ENCODE data around the gene STKLD1.

STKLD1 gene

DNA sequence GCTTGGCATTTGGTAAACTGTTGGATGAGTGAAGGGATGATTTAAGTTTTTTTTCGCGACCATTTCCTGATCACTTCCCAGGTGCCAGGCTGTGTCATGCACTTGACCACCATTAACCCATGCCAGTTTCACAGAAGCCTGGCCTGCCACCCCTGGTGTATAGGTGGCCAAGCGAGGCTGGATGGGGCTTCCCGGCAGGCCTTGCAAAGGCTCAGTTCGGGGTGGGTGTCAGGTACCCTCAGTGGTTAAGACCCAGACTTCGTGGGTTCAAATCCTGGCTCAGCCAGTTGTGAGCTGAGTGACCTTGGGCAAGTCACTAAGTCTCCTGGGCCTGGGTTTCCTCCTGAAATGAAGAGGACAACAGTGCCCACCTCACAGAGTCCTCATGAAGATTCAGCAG is 30.6 kb upstream of the STKLD1 start:
- DNase-seq (ENCODE audit: low spot score) = no peak

DNA sequence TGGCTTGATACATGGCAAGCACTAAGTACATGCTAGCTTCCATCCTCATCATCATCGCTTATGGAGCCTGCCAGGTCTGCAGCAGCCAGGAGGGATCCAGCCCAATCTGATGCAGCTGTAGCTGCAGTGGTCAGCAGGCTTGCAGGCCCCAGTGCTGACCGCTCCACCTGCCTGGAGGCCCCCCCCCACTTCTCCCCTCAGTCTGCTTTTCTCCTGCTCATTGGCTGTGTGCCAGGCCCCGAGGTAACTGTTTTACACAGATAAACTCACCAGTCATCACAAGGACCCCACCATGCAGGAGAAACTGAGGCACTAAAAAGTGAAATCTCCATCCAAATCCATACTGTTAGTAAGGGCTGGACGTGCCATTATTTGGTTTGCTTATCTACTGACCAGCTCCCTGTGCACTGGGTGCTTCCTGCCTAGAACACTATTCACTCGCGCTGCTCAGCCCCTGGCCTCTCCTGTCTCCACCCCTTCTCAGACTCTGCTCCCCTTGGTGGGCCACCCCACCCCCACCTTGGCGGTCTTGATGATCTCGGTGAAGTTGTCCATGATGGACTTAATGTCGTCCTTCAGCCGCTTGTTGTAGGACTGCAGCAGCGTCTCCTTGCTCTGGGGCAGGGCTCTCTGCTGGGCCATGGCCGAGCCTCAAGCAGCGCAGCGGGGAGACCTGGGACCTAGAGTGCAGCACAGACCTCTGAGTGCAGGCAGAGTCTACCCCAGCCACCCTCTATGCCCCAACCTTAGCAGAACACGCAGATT is 30.0 kb upstream of the STKLD1 start:
- DNase-seq (ENCODE audit: low spot score) = no peak

GRCh38 chr9:133347515-133347984 is 28.6 kb upstream of the STKLD1 start:
- DNase-seq (ENCODE audit: low spot score) = no peak

DNA sequence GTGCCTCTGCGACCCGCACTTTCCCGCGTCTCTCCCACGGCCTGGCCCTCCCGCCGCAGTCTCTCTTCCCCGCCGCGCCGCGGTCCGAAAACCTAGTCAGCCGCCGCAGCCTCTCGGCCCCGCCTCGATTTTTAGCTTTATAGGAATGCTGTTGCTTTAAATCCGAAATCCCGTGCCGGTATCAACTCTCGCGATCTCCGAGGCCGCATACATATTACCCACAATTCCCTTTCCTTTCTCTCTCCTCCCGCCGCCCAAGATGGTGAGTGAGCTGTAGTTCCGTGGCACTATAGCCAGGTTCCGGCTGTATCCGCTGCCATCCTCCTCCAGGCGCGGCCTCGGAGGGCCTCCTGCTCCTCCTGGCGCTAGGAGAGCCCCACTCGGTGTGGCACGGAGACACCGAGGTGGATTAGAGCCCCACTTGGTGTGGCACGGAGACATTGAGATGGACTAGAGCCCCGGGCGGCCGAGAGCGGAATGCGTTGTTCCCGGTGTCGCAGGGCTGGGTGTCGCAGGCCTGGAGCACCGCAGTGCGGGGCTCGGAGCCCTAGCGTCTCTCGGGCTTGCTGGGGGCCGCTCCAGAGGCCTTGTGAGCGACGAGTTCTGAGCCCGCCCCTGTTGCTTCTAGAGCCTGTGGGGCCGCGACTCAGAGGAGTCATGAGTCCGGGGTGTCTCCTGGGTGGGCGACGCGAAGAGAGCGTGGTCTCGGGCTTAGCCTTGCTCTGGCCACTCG is 28.0 kb upstream of the STKLD1 start, which contains the start of the genes MED22 and RPL7A:
MED22 (minus strand) TSS at position 147 of the 733 bp plus-strand sequence. CDS start 1,469 bp downstream, outside the sequence.
RPL7A (plus strand) TSS at position 234 of the 733 bp plus-strand sequence; CDS start at position 260, 26 bp downstream.
- DNase-seq (ENCODE audit: low spot score) = peak; percentile 98

- DNase-seq (ENCODE audit: low spot score) = no peak
Measured at GRCh38 chr9:133348718-133349573, 27.2 kb upstream of the STKLD1 start.

DNA sequence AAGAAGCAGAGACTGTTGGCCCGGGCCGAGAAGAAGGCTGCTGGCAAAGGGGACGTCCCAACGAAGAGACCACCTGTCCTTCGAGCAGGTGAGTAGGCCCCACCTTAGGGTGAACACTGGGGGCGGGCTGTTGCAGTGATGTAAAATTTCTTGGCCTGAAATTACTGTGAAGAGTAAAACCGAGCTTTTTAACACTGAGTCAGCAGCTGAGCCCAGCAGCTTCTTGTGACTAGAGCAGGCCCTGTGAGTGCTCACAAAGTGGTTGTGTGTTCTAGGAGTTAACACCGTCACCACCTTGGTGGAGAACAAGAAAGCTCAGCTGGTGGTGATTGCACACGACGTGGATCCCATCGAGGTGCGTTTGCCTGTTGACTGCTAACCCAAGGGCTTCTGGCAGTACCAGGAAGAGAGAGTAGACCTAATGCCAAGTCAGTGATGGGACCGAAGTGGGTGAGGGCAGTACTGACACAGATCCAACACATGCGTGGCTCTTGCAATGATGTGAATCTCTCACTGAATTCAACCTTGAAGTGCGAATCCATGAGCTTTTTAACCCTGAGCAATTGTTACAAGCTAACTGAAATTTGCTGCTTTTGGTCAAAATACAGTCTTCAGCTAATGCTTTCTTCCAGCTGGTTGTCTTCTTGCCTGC is 26.1 kb upstream of the STKLD1 start:
- DNase-seq (ENCODE audit: low spot score) = no peak

DNA sequence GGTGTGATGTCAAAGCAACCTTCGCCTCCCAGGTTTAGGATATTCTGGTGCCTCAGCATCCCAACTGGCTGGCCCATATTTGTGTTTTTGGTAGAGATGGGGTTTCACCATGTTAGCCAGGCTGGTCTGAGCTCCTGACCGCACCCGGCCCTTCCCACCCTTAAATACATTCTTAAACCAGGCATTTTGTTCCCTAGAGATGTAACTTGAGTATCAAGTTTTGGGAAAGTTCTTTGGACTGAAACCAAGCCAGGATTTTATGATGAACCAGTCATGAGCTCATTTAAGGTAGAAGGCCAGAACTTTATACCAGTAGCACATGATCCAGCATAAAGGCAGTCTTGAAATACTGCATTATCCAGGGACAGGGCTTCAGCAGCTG is 24.6 kb upstream of the STKLD1 start:
- DNase-seq (ENCODE audit: low spot score) = no peak

- peak; percentile 76 for DNase-seq (ENCODE audit: low spot score)
Measured at GRCh38 chr9:133351908-133352634, 24.1 kb upstream of the STKLD1 start.

- no peak for DNase-seq (ENCODE audit: low spot score)
Measured at GRCh38 chr9:133352635-133353340, 23.4 kb upstream of the STKLD1 start.

GRCh38 chr9:133353548-133353947 is 22.6 kb upstream of the STKLD1 start:
- no peak for DNase-seq (ENCODE audit: low spot score)

- no peak for DNase-seq (ENCODE audit: low spot score)
Measured at GRCh38 chr9:133354766-133355165, 21.4 kb upstream of the STKLD1 start.

DNA sequence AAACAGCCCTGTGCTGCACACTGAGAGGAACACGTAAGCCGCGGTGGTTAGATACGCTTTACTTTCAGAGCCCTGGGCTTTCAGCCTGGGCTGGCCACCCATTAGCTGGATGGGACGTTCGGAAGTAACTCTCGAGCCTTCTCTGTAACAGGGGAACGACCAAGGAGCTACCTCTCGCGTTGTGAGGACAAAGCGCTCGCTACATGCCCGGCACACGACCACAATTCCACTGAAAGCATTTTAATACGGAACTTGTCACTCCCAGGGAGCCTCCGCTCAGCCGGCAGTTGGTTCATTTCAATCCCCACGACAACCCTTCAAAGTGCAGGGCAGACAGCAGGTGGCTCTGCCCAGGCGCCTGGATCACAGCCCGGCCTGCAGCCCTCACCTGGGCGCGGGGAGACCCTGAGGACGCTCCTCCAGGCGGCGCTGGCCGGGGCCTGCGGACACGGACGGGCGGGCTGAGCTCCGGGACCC is 20.2 kb upstream of the STKLD1 start:
- DNase-seq (ENCODE audit: low spot score) = no peak

DNA sequence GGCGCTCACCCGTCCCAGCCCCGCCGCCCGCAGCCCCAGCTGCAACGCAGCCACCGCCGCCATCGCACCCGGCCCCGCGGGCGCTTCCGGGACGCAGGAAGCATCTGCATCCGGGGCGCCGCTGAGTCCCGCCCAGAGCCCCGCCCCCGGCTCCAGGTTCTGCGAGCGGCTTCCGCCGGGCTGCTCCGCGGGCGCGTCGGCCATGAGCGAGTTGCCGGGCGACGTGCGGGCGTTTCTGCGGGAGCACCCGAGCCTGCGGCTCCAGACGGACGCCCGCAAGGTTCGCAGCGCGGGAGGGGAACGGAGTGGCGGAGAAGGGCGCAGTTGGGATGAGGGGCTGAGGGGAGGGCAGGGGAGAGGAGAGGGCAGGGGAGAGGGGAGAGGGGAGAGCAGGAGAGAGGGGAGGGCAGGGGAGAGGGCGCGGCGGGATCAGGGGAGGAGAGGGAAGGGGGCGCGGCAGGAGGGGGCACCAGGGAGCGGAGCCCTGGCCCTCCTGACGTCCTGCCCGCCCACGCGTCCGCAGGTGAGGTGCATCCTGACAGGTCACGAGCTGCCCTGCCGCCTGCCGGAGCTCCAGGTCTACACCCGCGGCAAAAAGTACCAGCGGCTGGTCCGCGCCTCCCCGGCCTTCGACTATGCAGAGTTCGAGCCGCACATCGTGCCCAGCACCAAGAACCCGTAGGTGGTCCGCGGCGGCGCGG is 19.6 kb upstream of the STKLD1 start, which contains the start of the genes SURF1 and SURF2:
SURF1 (minus strand) TSS at position 97 of the 701 bp plus-strand sequence; CDS start at position 63, 34 bp downstream.
SURF2 (plus strand) TSS at position 160 of the 701 bp plus-strand sequence; CDS start at position 203, 43 bp downstream.
- peak; percentile 76 for DNase-seq (ENCODE audit: low spot score)

- DNase-seq (ENCODE audit: low spot score) = no peak
Measured at GRCh38 chr9:133357656-133358055, 18.5 kb upstream of the STKLD1 start.

DNA sequence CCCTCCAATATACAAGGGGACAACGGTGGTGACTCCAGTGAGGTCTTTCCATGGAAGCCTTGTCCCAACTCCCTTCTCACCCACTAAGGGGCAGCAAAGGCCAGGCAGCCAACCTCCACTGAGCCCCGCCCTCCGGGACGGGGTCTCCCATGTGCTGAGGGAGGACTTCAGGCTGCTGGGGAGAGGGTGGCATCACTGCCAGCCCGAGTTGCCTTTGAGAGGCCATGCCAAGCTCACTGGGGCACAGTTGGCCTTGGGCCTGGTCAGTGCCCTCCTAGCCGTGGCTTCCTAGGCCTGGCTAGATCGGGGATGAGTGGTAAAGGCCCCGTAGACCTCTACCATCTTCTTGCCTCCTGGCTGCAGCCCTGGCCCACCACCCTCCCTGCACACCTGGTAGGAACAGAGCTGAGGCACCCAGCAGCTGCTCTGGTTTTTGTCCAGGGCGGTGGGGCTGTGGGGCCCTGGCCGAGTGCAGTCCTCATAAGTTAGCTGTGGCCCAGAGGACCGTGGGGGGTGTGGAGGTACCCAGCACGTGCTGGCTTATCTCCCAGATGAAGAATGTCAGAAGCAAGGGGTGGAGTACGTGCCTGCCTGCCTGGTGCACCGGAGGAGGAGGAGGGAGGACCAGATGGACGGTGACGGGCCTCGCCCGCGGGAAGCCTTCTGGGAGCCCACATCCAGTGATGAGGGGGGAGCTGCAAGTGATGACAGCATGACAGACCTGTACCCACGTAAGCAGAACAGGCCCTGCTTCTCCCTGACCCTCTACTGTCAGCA is 16.6 kb upstream of the STKLD1 start:
- DNase-seq (ENCODE audit: low spot score) = no peak

DNA sequence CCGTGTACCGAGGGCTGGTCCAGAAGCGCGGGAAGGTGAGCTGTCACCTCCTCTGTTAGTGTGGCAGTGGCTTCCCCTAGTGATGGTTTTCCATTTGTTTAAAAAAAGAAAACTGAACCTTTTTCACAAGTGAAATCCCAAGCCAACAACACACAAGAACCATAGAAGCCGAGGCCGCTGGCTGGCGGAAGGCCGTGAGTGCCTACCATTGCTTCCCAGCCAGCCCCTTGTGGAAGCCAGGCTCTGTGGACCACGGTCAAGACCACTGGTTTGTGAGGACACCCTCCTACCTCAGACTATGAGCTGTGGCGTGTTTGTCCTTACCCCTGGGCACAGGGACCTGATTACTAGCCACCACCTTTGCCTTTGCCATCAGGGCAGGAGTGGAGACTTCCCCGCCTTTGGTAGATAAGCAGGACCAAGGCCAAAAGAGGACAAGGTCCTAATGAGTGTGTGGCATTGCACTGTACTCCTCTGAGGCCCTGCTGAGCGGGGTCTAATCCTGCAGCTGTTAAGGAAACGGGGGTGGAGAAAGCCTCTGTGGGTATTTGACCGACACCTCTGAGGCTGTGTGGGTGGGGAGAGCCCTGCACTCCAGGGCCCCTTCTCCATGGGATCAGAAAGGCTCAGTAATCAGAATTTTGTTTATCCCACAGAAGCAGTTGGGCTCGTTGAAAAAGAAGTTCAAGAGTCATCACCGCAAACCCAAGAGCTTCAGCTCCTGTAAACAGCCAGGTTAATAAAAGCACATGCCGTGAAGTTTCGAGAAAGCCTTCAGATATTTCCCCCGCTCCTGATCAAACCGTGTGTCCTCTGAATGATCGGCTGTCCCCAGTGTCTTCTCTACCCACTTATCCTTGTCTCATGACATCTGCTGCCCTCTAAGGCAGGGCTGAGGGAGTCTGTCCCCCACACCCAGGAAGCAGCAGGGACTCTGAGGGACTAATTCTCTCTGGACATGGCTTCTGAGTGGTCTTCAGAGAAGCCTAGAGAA is 15.5 kb upstream of the STKLD1 start:
- no peak for DNase-seq (ENCODE audit: low spot score)

GRCh38 chr9:133361507-133362092 is 14.6 kb upstream of the STKLD1 start:
- no peak for DNase-seq (ENCODE audit: low spot score)
